GM20000 (cell line): Measurements from ENCODE around the gene TSC1.

Experiments used
- DNase-seq: peaks from one replicate; pipeline ENCODE4 v3.0.0; 2012; ENCODE audit warnings: low spot score
- CTCF ChIP-seq: IDR thresholded peaks from 2 replicates; pipeline ENCODE4 v1.5.1; 2012; ENCODE audit warnings: mild to moderate bottlenecking, control low read depth; ENCODE audit errors: extremely low read depth, missing control alignments

TSC1 gene

GRCh38 chr9:132878695-132879456 is 65.5 kb downstream of the TSC1 start, which contains the start of gene SPACA9:
TSS of gene SPACA9 (plus strand) at chr9:132878898. CDS start at chr9:132883948, 5,050 bp downstream.
- no peak for TF ChIP-seq CTCF
- peak; percentile 64 for DNase-seq

GRCh38 chr9:132877824-132878694 is 66.4 kb downstream of the TSC1 start, which contains the start of gene AK8:
TSS of gene AK8 (minus strand) at chr9:132878284. CDS start at chr9:132878255, 29 bp downstream.
- DNase-seq = peak; percentile 96

GRCh38 chr9:132877458-132877823 is 67.0 kb downstream of the TSC1 start:
- no peak for TF ChIP-seq CTCF
- no peak for DNase-seq

More at GRCh38 chr9:132877824-132878694, 66.4 kb downstream of the TSC1 start, which contains the start of gene AK8:
- no peak for TF ChIP-seq CTCF

- no peak for DNase-seq
- no peak for TF ChIP-seq CTCF
Observed at GRCh38 chr9:132876849-132877248, 67.6 kb downstream of the TSC1 start.

GRCh38 chr9:132875159-132875558 is 69.3 kb downstream of the TSC1 start:
- no peak for DNase-seq
- TF ChIP-seq CTCF = no peak

GRCh38 chr9:132873403-132873802 is 71.0 kb downstream of the TSC1 start:
- TF ChIP-seq CTCF = no peak
- DNase-seq = peak; percentile 47

GRCh38 chr9:132869266-132869665 is 75.2 kb downstream of the TSC1 start:
- no peak for DNase-seq

More at GRCh38 chr9:132869266-132869665, 75.2 kb downstream of the TSC1 start:
- TF ChIP-seq CTCF = no peak
